K562 (cell line): ENCODE results near the gene IQCN. TPM values are rescaled to one million over a fixed set of nuclear protein-coding genes. Genes with fewer than 3 reads are reported as not detected.

ENCODE experiments used
- C11orf30 ChIP-seq: fragments of 450-650 bp; IDR thresholded peaks from 2 replicates; pipeline ENCODE4 v1.6.1; 2016; ENCODE audit warnings: low read depth, mild to moderate bottlenecking
- CSDE1 ChIP-seq, 2 experiments: fragments of 450-650 bp; IDR thresholded peaks; 2 replicates each; pipeline ENCODE4 v1.6.1; 2016; ENCODE audit warnings: mild to moderate bottlenecking in 1 of 2
- GABPA ChIP-seq: fragments of 200-800 bp; sonication (Bioruptor generic); conservative IDR thresholded peaks from 2 replicates; pipeline ENCODE4 v1.6.1; 2016; ENCODE audit warnings: low read depth, missing genetic modification characterization, missing compliant biosample characterization
- KLF10 ChIP-seq: fragments of 250-450 bp; sonication (Bioruptor Pico); IDR thresholded peaks from 2 replicates; pipeline ENCODE4 v1.6.1; 2021; ENCODE audit warnings: matching md5 sums
- LEF1 ChIP-seq: fragments of 450-650 bp; IDR thresholded peaks from 2 replicates; pipeline ENCODE4 v1.6.1; 2016; ENCODE audit warnings: mild to moderate bottlenecking
- NUFIP1 ChIP-seq: fragments of 450-650 bp; IDR thresholded peaks from 2 replicates; pipeline ENCODE4 v1.6.1; 2018; ENCODE audit not compliant: partially characterized antibody
- PHB2 ChIP-seq: fragments of 450-650 bp; IDR thresholded peaks from 2 replicates; pipeline ENCODE4 v1.6.1; 2017; ENCODE audit warnings: low read depth
- RFX1 ChIP-seq: fragments of 450-650 bp; IDR thresholded peaks from 2 replicates; pipeline ENCODE4 v1.6.1; 2016; ENCODE audit warnings: mild to moderate bottlenecking, moderate library complexity
- RUNX1 ChIP-seq: sonication (generic); IDR thresholded peaks from 2 replicates; pipeline ENCODE4 v1.6.1; 2016; ENCODE audit warnings: antibody characterized with exemption, low read depth
- ZBTB7A ChIP-seq: IDR thresholded peaks from 2 replicates; pipeline ENCODE4 v1.6.1; 2011; ENCODE audit warnings: low read depth, mild to moderate bottlenecking, low read length, moderate library complexity, borderline replicate concordance; ENCODE audit not compliant: control insufficient read depth
- ZZZ3 ChIP-seq: fragments of 450-650 bp; IDR thresholded peaks from 2 replicates; pipeline ENCODE4 v1.6.1; 2016; ENCODE audit warnings: antibody characterized with exemption, mild to moderate bottlenecking, moderate library complexity
- polyA plus RNA-seq, 8 experiments: library from polyadenylated mRNA; depleted of rRNA in 4 of 8; stranded (reverse) in 5 of 8; unstranded in 3 of 8; fragments of >200 nt; fragmentation: Nextera tagmentation in 2 of 8; fragmentation: Illumina TruSeq in 1 of 8; extraction: Ambion mirVana in 2 of 8; extraction: Trizol in 1 of 8; gene quantifications; 2 replicates each; pipeline versions ENCODE4 v1.2.1 to v1.2.3, GENCODE V29; 2011 to 2014; ENCODE audit warnings: inconsistent platforms in 1 of 8, missing spikeins in 1 of 8
- total RNA-seq, 7 experiments: library from RNA; depleted of rRNA in 6 of 7; stranded (reverse); fragments of >200 nt in 6 of 7; fragmentation: Illumina TruSeq in 2 of 7; extraction: Trizol in 2 of 7; gene quantifications; 2 replicates each; pipeline versions ENCODE4 v1.2.1 to v1.2.3, GENCODE V29; 2011 to 2021; ENCODE audit warnings: low replicate concordance in 1 of 7
- TF ChIP-seq, protein P1 (sequence below): conservative IDR thresholded peaks from 2 replicates; pipeline ENCODE4 v1.6.1; 2011; ENCODE audit warnings: low read depth, mild to moderate bottlenecking, low read length; ENCODE audit not compliant: control insufficient read depth

IQCN gene
- total and polyA plus RNA-seq, 9 of the 15 experiments (the other 6 are each of a cell fraction or from before 2014, with no cell fraction given), result 0.01 to 0.07 (median 0.04) TPM; not detected in 3

DNA sequence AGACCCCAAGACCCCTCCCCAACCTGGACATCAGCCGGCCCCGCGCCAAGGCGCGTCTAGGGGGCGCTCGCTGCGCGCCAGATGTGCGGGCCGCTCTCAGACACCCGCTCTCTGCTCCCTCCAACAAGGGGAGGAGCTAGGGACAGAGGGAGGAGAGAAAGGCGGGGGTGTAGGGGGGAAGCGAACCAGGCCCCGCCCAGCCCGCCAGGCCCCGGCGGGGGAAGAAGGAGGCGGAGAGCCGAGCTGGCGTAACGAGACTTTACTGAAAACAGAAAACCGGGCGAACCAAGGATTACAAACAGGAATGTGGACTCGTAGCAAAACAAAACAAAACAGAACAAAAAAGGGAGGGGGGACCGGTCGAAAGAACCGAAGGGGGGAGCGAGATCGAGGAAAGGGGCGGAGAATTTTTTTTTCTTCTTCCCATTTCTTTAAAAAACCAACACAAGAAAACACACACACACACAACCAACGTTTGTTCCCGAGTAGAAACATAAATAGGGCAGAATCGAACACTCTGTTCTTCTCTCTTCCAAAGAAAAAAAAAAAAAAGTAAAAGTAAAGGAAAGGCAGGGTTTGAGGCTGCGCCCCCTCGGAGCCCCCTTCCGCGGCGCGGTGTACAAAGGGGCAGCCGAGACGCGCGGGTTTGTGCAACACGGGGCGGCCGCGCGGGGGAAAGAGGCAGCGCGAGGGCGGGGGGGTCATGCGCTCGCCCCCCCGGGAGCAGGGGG lies 5.4 kb upstream of the IQCN start (continued):
- peak; percentile 26 for TF ChIP-seq LEF1
- 0 out of 4 replicates have a peak, but pooled peaks of 1 of the 2 experiments have one; percentile 50 for TF ChIP-seq CSDE1 (IDR thresholded peaks at IDR 0.05)
- TF ChIP-seq NUFIP1, result no peak
- no peak for TF ChIP-seq GABPA
- TF ChIP-seq RUNX1, result no peak
- TF ChIP-seq ZZZ3, result no peak
- no peak for TF ChIP-seq RFX1
- TF ChIP-seq C11orf30, result 0 out of 2 replicates have a peak, but pooled peaks have one; percentile 5
- TF ChIP-seq PHB2, result peak; percentile 25; the same call in 1 of the 2 replicates
- TF ChIP-seq, protein P1, sequence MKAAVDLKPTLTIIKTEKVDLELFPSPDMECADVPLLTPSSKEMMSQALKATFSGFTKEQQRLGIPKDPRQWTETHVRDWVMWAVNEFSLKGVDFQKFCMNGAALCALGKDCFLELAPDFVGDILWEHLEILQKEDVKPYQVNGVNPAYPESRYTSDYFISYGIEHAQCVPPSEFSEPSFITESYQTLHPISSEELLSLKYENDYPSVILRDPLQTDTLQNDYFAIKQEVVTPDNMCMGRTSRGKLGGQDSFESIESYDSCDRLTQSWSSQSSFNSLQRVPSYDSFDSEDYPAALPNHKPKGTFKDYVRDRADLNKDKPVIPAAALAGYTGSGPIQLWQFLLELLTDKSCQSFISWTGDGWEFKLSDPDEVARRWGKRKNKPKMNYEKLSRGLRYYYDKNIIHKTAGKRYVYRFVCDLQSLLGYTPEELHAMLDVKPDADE, result no peak; the same call in 1 of the 2 replicates
- no peak for TF ChIP-seq KLF10 (CRISPR knock-in tag)
- peak; percentile 100 for TF ChIP-seq ZBTB7A
- TF ChIP-seq, all 486 proteins: peak for 152
